HL-60/S4 treated with retinoic acid at 250 ng/mL for 4 days and 3 days (cell line): ENCODE measurements around the gene CCDC107.

Experiments used
- in situ Hi-C: fragments of 300-500 bp; cut with MboI; formaldehyde crosslinking; loops from 2 replicates; pipeline ENCODE4 v1.7.0; 2022; ENCODE audit warnings: low sequenced_read_pairs

CCDC107 gene

GRCh38 chr9:35659340-35659739 lies 1.2 kb downstream of the CCDC107 start:
- in situ Hi-C loops = no loop called here

- in situ Hi-C loops = no loop called here
These were observed 2.9 kb downstream of the CCDC107 start for GRCh38 chr9:35660966-35661415.

GRCh38 chr9:35661756-35662350 lies 3.8 kb downstream of the CCDC107 start:
- in situ Hi-C loops = no loop called here

- in situ Hi-C loops = no loop called here
These were observed 4.3 kb downstream of the CCDC107 start for GRCh38 chr9:35662437-35662836.

GRCh38 chr9:35664531-35665470 lies 6.7 kb downstream of the CCDC107 start, which contains the start of gene ARHGEF39:
TSS of gene ARHGEF39 (minus strand) at chr9:35665195. CDS start at chr9:35665169, 26 bp downstream.
- in situ Hi-C loops = no loop called here

- in situ Hi-C loops = no loop called here
These were observed 7.4 kb downstream of the CCDC107 start for GRCh38 chr9:35665471-35665818.

GRCh38 chr9:35666045-35666444 lies 8.0 kb downstream of the CCDC107 start:
- in situ Hi-C loops = no loop called here

GRCh38 chr9:35666549-35666948 lies 8.5 kb downstream of the CCDC107 start:
- in situ Hi-C loops = no loop called here

GRCh38 chr9:35667939-35668338 lies 9.8 kb downstream of the CCDC107 start:
- in situ Hi-C loops = no loop called here

- in situ Hi-C loops = no loop called here
These were observed 11.4 kb downstream of the CCDC107 start for GRCh38 chr9:35669331-35670145.

- in situ Hi-C loops = no loop called here
These were observed 15.3 kb downstream of the CCDC107 start, which contains the start of gene CA9 for GRCh38 chr9:35673132-35674024. TSS of gene CA9 (plus strand) at chr9:35673928. CDS start at chr9:35673960, 32 bp downstream.

GRCh38 chr9:35674025-35674361 lies 15.9 kb downstream of the CCDC107 start:
- in situ Hi-C loops = no loop called here

- in situ Hi-C loops = no loop called here
These were observed 17.1 kb downstream of the CCDC107 start for GRCh38 chr9:35675204-35675603.

- in situ Hi-C loops = no loop called here
These were observed 17.8 kb downstream of the CCDC107 start for GRCh38 chr9:35675732-35676392.

- in situ Hi-C loops = no loop called here
These were observed 21.0 kb downstream of the CCDC107 start for GRCh38 chr9:35679091-35679490.

- in situ Hi-C loops = no loop called here
These were observed 21.8 kb downstream of the CCDC107 start for GRCh38 chr9:35679766-35680330.

GRCh38 chr9:35680331-35681105 lies 22.4 kb downstream of the CCDC107 start:
- in situ Hi-C loops = no loop called here

GRCh38 chr9:35681341-35682002 lies 23.4 kb downstream of the CCDC107 start:
- in situ Hi-C loops = no loop called here
